GM12891 (cell line): Measurements from ENCODE around the gene FAM50B.

Experiments used
- POLR2A ChIP-seq: IDR thresholded peaks from 2 replicates; pipeline ENCODE4 v1.6.1; 2011; ENCODE audit warnings: low read depth, low read length, control low read depth
- POLR2AphosphoS5 ChIP-seq: IDR thresholded peaks from 2 replicates; pipeline ENCODE4 v1.6.1; 2011; ENCODE audit warnings: low read depth, low read length, control low read depth

DNA sequence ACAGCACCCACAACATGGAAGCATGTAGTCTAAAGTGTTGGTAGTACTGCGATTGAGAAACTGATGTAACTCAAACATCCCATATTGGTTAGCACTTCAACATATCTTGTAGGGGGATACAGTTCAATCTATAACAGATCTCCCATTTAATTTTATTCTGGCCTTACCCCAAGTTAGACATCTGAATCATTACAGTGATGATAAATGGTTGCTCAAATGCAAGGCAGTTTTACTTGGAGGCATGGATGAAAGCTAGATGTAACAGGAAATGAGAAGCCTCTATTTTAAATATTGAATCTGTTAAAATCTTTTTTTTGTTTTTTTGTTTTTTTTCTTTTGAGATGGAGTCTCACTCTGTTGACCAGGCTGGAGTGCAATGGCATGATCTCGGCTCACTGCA, 44.2 kb upstream of the FAM50B start:
- TF ChIP-seq POLR2AphosphoS5 (no peak), POLR2A (no peak)
